Measurements from ENCODE around the gene SH3TC2.

DNA sequence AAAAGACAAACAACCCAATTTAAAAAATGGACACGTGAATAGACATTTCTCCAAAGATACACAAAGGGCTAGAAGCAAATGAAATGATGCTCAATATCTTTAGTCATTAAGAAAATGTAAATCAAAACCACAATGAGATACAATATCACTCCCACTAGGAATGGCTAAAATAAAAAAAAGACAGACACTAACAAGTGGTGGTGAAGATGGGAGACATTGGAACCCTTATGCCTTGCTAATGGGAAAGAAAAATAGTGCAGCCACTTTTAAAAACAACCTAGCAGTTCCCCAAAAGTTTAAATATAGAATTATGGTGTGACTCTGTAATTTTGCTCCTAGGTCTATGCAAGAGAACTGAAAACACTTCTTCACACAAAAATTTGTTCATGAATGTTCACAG is 40.7 kb downstream of the SH3TC2 start:
- no peak for TF ChIP-seq CTCF (IDR thresholded peaks at IDR 0.05)
- TF ChIP-seq POLR2A (IDR thresholded peaks at IDR 0.05) = no peak

Measured in testis (tissue), 2 donors.